SH-SY5Y (cell line): ENCODE measurements around the gene PSMD6.
A peak's percentile ranks its signal among the peaks of the same experiment; 100 is the strongest.

Experiments
- GATA2 ChIP-seq: IDR thresholded peaks from 2 replicates; pipeline ENCODE4 v1.6.1; 2011; ENCODE audit warnings: mild to moderate bottlenecking, low read depth, low read length
- GATA3 ChIP-seq: IDR thresholded peaks from 2 replicates; pipeline ENCODE4 v1.6.1; 2011; ENCODE audit warnings: low read depth, mild to moderate bottlenecking, low read length, moderate library complexity

- peak; percentile 64 for TF ChIP-seq GATA2
- TF ChIP-seq GATA3 = no peak
Measured at GRCh38 chr3:64067506-64068346, 44.4 kb upstream of the PSMD6 start.
